ENCODE measurements around the gene FBXL15.

The FBXL15 gene

GRCh38 chr10:102411341-102412255 is 9.0 kb upstream of the FBXL15 start:
- no peak for DNase-seq (ENCODE audit: low spot score)

GRCh38 chr10:102412293-102412692 is 8.3 kb upstream of the FBXL15 start:
- no peak for DNase-seq (ENCODE audit: low spot score)

GRCh38 chr10:102413053-102413705 is 7.5 kb upstream of the FBXL15 start:
- no peak for DNase-seq (ENCODE audit: low spot score)

- DNase-seq (ENCODE audit: low spot score): no peak
Measured at GRCh38 chr10:102413806-102414561, 6.7 kb upstream of the FBXL15 start.

- no peak for DNase-seq (ENCODE audit: low spot score)
Measured at GRCh38 chr10:102414749-102415148, 5.9 kb upstream of the FBXL15 start.

GRCh38 chr10:102416283-102416682 is 4.4 kb upstream of the FBXL15 start:
- DNase-seq (ENCODE audit: low spot score): no peak

- DNase-seq (ENCODE audit: low spot score): no peak
Measured at GRCh38 chr10:102416695-102417094, 3.9 kb upstream of the FBXL15 start.

- DNase-seq (ENCODE audit: low spot score): no peak
Measured at GRCh38 chr10:102418622-102419268, 1.9 kb upstream of the FBXL15 start, which contains the start of gene PSD. PSD (minus strand) TSS chr10:102418785; CDS start chr10:102417038, 1,747 bp downstream.

GRCh38 chr10:102419269-102420180 is 1.1 kb upstream of the FBXL15 start:
- DNase-seq (ENCODE audit: low spot score): peak; percentile 62

- DNase-seq (ENCODE audit: low spot score): no peak
Measured at GRCh38 chr10:102420181-102420713, 389 bp upstream of the FBXL15 start.

GRCh38 chr10:102421507-102421756 is 796 bp downstream of the FBXL15 start:
- no peak for DNase-seq (ENCODE audit: low spot score)

GRCh38 chr10:102421757-102422512 is 1.3 kb downstream of the FBXL15 start:
- peak; percentile 53 for DNase-seq (ENCODE audit: low spot score)

GRCh38 chr10:102422545-102423129 is 2.0 kb downstream of the FBXL15 start:
- peak; percentile 86 for DNase-seq (ENCODE audit: low spot score)

- no peak for DNase-seq (ENCODE audit: low spot score)
Measured at GRCh38 chr10:102423372-102423968, 2.8 kb downstream of the FBXL15 start.

- no peak for DNase-seq (ENCODE audit: low spot score)
Measured at GRCh38 chr10:102424145-102424544, 3.5 kb downstream of the FBXL15 start.

- DNase-seq (ENCODE audit: low spot score): no peak
Measured at GRCh38 chr10:102424916-102425315, 4.3 kb downstream of the FBXL15 start.

- no peak for DNase-seq (ENCODE audit: low spot score)
Measured at GRCh38 chr10:102425444-102425843, 4.8 kb downstream of the FBXL15 start.

- DNase-seq (ENCODE audit: low spot score): no peak
Measured at GRCh38 chr10:102426803-102427287, 6.2 kb downstream of the FBXL15 start.

- no peak for DNase-seq (ENCODE audit: low spot score)
Measured at GRCh38 chr10:102429468-102429867, 8.8 kb downstream of the FBXL15 start.
